Left hindlimb (tissue), 1 donor: ENCODE results near the gene MBD5.
"Not testable (repeated sequence)": the region's sequence is repeated elsewhere in the genome, so short reads cannot be mapped to it uniquely, and the experiment has no call there.

Experiments
- DNase-seq: peaks from one replicate; pipeline ENCODE4 v3.0.0-alpha.2; 2018

Gene MBD5

GRCh38 chr2:148528356-148529064 lies 507.6 kb downstream of the MBD5 start:
- no peak for DNase-seq

GRCh38 chr2:148529745-148530144 lies 508.9 kb downstream of the MBD5 start:
- no peak for DNase-seq

GRCh38 chr2:148530350-148530749 lies 509.5 kb downstream of the MBD5 start:
- DNase-seq: no peak

DNA sequence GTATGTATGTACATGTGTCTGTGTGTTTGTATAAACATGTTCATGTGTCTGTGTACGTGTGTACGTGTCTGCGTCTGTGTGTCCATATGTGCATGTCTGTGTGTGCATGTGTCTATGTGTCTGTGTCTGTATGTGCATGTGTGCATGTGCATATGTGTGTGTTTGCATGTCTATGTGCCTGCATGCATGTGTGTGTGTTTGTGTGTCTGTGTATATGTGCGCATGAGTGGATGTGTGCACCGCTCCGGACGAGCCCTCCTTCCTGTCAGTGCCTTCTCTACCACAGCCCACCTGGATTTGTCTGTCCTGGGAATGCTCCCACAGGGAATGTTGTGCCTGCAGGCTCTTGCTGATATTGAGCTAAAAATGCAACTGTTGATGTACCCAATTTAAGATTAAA lies 510.3 kb downstream of the MBD5 start:
- no peak for DNase-seq

- DNase-seq: no peak
Measured at GRCh38 chr2:148531669-148532428, 511.0 kb downstream of the MBD5 start.

DNA sequence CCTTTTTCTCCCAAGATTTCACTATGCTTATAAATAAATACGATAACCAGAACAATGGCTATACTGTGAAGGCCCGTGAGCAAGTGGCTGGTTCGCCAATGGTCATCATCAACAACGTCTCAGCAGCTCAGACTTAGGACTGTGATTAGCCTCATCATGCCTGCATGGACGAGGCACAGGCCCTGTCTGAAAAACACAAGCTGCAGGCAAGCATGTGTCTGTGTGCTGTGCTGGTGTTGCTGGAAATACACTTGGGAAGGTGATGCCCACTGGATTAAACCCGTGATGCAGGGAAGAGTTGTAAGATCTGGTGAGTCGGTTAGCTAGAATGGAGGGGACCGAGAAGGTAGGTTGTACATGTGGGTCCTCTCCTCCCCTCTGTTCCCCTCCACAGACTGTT lies 512.1 kb downstream of the MBD5 start:
- DNase-seq: no peak

DNA sequence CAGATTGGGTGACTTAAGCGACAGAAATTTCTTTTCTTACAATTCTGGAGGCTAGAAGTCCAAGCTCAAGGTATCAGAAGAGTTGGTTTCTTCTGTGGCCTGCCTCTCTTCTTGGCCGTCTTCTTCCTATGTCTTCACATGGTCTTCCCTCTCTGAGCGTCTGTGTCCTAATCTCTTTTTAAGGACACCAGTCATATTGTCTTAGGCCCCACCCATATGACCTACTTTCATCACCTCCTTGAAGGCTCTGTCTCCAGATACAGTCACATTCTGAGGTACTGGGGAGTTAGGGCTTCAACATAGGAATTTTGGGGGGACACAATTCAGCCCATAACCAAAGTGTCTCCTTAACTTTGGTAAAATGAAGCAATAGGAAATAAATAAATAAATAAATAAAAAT lies 512.8 kb downstream of the MBD5 start:
- no peak for DNase-seq

DNA sequence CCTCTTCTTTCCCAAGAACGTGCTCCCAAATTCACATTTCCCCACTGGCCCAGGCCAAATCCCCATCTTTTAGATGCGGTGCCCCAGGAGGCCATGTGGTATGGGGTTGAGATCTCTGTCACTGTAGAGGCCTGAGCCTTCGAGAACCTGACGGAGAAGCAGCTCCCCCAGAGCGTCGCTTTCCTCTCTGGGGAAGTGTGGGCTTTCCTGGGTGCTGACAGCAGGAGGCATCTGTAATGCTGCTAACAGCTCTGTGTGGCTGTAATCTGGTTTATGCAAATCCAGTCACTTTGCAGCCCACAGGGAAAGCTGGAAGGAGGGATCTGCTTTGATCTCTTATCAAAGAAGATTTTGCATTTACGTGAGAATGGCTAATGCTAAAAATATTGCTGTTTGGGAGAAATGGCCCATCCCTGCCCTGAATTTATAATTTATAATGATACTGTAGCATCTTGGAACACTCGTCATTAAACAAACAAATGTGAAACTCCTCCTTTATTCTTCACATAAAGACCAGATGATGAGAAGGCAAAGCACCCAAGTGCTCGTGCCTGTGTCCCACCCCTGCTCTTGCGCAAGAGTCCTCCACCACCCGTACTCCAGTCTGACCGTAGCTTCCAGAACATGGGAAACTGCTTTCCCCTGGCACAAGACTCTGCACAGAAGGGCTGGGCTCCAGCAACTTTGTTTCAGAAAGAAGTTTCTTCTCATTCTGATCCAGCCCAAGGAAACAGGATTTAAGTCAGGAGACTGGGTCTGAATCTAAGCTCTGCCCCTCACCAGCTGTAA lies 513.7 kb downstream of the MBD5 start:
- no peak for DNase-seq

DNA sequence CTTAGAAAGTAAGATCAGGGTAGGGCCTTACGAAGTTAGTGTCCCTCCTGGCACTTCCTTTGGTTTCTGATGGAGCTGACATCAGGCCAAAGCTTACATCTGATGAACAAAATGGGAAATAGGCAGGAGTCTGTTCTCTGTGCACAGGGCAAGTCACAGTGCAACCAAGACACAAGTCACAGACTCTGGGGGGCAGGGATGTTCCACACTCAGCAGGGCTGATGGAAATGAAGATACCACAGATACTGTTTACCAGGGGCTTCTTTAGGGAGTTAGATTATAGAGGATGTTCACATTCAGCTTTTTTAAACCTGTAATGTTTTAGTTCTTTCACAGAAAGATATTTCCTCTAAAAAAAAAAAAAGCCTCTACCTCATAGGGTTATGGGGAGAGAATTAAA lies 517.5 kb downstream of the MBD5 start:
- no peak for DNase-seq

- no peak for DNase-seq
Measured at GRCh38 chr2:148540022-148540421, 519.1 kb downstream of the MBD5 start.

DNA sequence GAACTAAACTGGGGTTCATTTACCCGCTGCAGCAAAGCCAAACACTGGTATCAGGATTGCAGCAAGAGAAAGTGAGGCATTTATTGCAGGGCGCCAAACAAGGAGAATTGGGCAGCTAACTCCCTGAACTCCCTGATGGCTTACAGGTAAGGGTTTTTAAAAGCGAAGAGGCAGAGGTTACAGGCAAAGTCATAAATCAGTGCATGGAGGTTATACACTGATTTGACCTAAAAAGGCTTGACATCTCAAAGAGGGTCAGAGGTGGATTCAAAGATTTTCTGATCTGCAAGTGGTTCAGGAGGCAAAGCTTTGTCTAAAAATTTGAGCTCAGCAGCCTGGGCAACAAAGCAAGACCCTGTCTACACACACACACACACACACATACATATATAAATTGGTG lies 520.9 kb downstream of the MBD5 start:
- DNase-seq: no peak

DNA sequence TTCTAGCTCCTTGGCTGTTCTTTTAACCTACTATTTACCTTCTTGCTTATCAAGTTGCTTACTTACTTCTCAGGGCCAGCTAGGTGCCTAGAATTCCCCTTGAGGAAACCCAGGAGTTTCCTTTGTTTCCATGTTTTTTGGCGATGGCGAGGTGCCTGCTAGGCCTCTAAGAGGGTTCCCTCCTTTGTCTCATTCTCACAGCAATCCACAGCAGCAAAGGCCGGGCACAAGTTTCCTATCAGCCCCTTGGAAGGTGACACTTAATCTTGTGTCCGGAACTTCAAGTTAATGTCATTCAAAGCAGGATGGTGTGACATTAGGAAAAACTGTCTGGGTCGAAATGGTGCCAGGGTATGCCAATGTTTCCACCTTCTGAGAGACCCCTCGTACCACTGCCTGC lies 521.7 kb downstream of the MBD5 start:
- DNase-seq: no peak

DNA sequence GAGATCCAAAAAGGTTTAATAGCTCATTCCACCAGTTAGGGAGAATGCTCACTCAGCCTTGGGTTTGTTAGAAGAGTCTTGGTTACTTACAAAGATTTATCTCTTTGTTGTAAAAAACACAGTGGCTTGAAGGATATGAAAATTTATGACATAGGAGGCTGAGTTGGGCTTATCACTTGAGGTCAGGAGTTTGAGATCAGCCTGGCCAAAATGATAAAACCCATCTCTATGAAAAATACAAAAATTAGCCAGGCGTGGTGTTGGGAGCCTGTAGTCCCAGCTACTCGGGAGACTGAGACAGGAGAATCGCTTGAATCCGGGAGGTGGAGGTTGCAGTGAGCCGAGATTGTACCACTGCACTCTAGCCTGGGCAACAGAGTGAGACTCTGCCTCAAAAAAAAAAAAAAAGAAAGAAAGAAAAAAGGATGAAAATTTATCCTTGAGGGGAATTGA lies 522.2 kb downstream of the MBD5 start:
- not testable (repeated sequence) for DNase-seq

- no peak for DNase-seq
Measured at GRCh38 chr2:148545390-148546256, 524.7 kb downstream of the MBD5 start.

DNA sequence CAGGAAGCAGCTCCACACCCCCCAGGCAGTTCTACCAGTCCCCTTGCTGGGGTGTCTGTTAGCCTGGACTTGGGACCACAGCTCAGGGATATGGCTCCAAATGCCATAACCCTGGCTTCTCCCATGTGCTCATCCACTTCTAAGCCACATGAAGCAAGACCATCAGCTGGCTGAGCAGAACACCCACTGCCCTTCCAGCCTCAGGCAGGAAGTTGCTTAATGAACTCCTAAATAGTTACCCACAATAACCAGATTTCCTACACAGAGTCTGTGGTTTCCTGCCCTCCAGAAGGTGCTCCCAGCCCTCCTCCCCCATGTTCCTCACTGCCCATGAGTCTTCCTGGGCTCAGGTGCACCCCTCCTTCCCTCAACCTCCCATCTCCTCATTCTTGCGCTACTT lies 525.4 kb downstream of the MBD5 start:
- DNase-seq: no peak

DNA sequence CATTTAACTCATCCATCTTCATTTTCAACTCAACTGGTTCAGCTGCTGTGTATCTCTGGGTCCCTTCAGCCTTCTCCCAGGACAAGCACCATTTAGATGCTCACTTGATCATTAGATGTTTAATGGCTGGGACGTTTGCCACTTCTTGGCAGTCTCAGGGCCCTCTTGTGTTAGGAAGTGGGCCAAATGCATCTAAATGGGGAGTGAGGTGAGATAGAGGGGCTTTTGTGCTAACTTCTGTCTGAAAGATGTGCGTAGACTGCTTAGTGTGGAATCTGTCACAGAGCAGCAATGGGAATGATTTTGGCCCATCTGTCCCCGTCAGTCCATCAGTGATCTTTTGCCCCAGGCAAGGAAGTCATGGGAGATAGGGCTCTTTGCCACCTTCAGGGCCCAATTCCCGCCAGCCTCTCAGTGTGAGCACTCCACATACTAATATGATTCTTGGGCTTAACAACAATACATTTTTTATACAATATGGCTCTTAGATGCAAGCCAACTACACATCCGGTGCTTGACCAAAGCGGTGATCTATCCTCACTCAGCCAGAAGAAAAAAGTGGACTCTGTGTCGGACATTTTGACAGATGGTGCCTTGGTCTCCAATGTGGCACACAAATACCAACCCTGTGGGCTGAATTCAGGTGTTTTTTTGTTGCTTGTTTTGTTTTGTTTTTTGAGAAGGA lies 528.0 kb downstream of the MBD5 start:
- DNase-seq: no peak

DNA sequence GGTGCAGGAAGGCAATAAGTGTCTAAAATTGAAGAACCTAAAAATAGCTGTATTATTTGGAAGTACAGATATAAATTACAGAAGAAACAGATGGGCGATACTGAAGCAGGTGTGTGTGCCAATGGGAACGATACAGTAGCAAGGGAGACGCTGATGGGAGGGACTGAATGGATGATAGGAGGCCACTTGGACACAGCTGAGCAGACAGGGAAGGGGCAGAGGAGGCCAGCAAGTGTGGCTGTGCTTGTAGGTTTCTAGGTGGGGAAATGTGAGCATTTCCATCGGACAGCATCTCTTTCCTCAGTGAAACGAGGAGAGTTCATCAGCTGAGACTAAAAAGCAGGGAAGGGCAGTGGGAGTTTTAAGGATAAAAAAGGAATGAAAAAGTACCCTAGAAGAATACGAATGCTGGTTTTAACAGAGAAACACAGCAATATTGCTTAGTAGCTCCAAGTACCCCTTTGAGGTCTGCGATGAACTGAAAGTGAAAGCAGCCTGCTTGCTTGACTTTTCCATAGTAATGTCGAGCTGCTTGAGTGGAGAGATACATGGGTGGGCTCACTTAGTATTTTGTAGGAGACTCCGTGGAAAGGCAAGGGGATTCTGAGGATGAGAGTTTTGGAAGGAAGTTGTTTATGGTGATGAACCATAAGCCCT lies 531.9 kb downstream of the MBD5 start:
- no peak for DNase-seq

GRCh38 chr2:148553332-148553887 lies 532.5 kb downstream of the MBD5 start:
- DNase-seq: no peak

DNA sequence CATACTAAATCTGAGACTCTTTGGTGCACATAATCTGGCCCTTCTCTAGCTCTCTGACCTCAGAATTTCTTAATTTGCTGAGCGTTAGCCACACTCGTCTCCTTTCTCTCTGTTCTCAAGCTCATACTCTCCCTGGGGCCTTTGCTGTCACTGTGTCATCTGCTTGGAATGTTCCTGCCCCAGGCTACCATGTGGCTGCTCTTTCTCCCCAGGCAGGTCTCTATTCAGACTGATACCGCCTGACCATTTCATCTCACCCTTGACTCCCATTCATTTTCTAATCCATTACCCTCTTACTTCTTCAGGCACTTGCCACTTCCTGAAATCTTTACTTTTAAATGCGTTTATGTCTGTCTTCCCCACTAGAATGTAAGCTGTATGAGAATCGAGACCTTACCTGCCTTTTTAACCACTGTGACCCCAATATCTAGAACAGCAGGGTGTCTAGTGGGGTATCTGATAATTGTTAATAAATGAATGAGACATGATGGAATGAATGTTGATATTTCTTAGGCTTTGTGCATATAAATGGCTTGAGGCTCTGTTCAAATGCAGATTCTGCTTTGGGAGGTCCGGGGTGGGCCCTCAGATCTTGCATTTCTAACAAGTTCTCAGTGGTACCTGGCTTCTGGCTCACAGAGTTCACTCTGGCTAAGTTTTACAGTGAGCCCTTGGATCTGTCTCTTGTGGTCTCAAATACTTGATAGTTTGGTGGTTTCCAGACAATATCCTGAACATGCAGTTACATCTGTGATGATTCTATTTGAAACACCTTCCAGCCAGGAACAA lies 533.8 kb downstream of the MBD5 start:
- no peak for DNase-seq

DNA sequence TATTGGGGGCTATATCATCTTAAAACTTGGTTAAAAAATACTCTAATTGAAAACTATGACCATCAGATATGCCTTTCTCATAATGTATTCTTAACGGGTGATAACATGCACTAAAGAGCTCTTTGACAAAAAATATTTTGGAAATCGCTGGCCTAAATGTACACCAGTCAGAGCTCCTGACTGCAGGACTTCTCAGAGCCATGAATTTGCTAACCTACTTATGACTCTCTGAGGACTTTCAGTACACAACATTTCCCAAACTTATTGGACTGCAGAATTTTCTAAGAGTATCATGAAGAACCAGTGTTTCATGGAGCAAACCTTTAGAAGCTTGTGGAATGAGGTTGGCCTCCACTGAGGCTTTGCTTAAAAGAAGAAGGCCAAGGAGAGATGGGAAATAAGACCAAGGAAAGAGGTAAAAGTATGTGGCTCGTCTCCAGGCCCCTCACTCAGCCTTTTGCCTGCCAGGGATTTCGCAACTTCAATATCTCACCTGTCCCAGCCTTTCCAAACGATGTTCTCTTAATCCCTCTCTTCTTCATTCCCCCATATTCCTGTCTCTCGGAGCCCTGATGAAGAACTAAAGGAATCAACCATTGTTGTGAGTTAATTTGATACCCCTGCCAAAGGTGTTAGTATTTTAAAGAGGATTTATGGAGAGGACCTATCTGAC lies 534.9 kb downstream of the MBD5 start:
- DNase-seq: no peak
